Activated T-cell treated with anti-CD3 and anti-CD28 coated beads, Interleukin-2, amount 50 U/mL, for 72 hours (primary cell): ENCODE data around the gene CNPY2. TPM values are rescaled to one million over a fixed set of nuclear protein-coding genes. Genes with fewer than 3 reads are reported as not detected.
A peak's percentile ranks its signal among the peaks of the same experiment; 100 is the strongest.
"Not testable (repeated sequence)": the region's sequence is repeated elsewhere in the genome, so short reads cannot be mapped to it uniquely, and the experiment has no call there.

Experiments
- ATAC-seq, 2 donors: fragments of 150-1000 bp; cut with Tn5 transposase; replicated peaks in 1 of 2; 2 replicates each; pipeline ENCODE4 v1.10.0; 2021; ENCODE audit warnings: moderate library complexity in 2 of 2, mild to moderate bottlenecking in 1 of 2
- DNase-seq, 2 donors: peaks; one replicate each; pipeline ENCODE4 v3.0.0; 2021 to 2022; ENCODE audit warnings: mixed read lengths in 1 of 2
- H3K27ac Mint-ChIP-seq: one replicate; pipeline ENCODE4 v1.8.0; 2022; ENCODE audit warnings: mild to moderate bottlenecking, moderate library complexity, mixed read lengths
- H3K27me3 Mint-ChIP-seq: one replicate; pipeline ENCODE4 v1.8.0; 2022; ENCODE audit warnings: low read depth, mixed read lengths
- H3K36me3 Mint-ChIP-seq, 2 donors: one replicate each; pipeline ENCODE4 v1.8.0; 2022; ENCODE audit warnings: mixed read lengths in 2 of 2, mild to moderate bottlenecking in 1 of 2; ENCODE audit not compliant: insufficient read depth in 2 of 2
- H3K4me1 Mint-ChIP-seq: one replicate; pipeline ENCODE4 v1.8.0; 2022; ENCODE audit warnings: low read depth, mixed read lengths
- H3K4me3 Mint-ChIP-seq, 2 donors: one replicate each; pipeline ENCODE4 v1.8.0; 2022; ENCODE audit warnings: mild to moderate bottlenecking in 2 of 2, mixed read lengths in 2 of 2, moderate library complexity in 2 of 2
- H3K9me3 Mint-ChIP-seq, 2 donors: one replicate each; pipeline ENCODE4 v1.8.0; 2022; ENCODE audit warnings: mixed read lengths in 2 of 2
- total RNA-seq, 2 donors: library from RNA; stranded (reverse); gene quantifications; one replicate each; pipeline ENCODE4 v1.2.3, GENCODE V29; 2022

Gene CNPY2
- total RNA-seq, 2 donors from 2014 or later = 97.8 to 117 TPM

GRCh38 chr12:56341616-56342015 lies 25.8 kb upstream of the CNPY2 start:
- peaks cover 4 to 28% of the 10 kb centered on the region in 2 donors for H3K36me3 Mint-ChIP-seq

GRCh38 chr12:56339158-56339422 lies 23.3 kb upstream of the CNPY2 start:
- Mint-ChIP-seq H3K27ac (peak overlapping the region; percentile 93), H3K4me3 (peak overlapping the region; percentile 80 to 99), H3K27me3 (no peaks in the 10 kb centered on the region), H3K9me3 (no peaks in the 10 kb centered on the region), H3K36me3 (peaks cover 4 to 16% of the 10 kb centered on the region in 2 donors), H3K4me1 (peaks cover 57% of the 10 kb centered on the region)
- DNase-seq (no peak), ATAC-seq (no peak)

More at GRCh38 chr12:56341616-56342015, 25.8 kb upstream of the CNPY2 start:
- Mint-ChIP-seq H3K4me3 (no peak overlapping the region), H3K9me3 (no peaks in the 10 kb centered on the region), H3K27ac (peak overlapping the region; percentile 20), H3K4me1 (peaks cover 45% of the 10 kb centered on the region), H3K27me3 (no peaks in the 10 kb centered on the region)
- DNase-seq (no peak), ATAC-seq (no peak)

GRCh38 chr12:56338308-56339157 lies 22.7 kb upstream of the CNPY2 start, which contains the start of gene IL23A:
IL23A (plus strand) TSS chr12:56338884; CDS start chr12:56339045, 161 bp downstream.
- Mint-ChIP-seq H3K27me3 (no peaks in the 10 kb centered on the region), H3K4me3 (peak within 1 kb of the TSS; percentile 80 to 99), H3K9me3 (no peaks in the 10 kb centered on the region), H3K4me1 (peaks cover 60% of the 10 kb centered on the region), H3K27ac (peak within 1 kb of the TSS; percentile 93), H3K36me3 (peaks cover 4 to 16% of the 10 kb centered on the region in 2 donors)
- DNase-seq = peak; percentile 89 to 95
- ATAC-seq = peak; percentile 83 to 85

- Mint-ChIP-seq H3K27ac (peak overlapping the region; percentile 42), H3K9me3 (no peaks in the 10 kb centered on the region), H3K36me3 (peaks cover 3 to 14% of the 10 kb centered on the region in 2 donors), H3K27me3 (no peaks in the 10 kb centered on the region), H3K4me3 (peak overlapping the region; percentile 38 to 99), H3K4me1 (peaks cover 65% of the 10 kb centered on the region)
- ATAC-seq = no peak
- no peak for DNase-seq
Measured at GRCh38 chr12:56337753-56338251, 22.0 kb upstream of the CNPY2 start.

GRCh38 chr12:56336361-56337167 lies 20.8 kb upstream of the CNPY2 start:
- no peak overlapping the region for H3K4me3 Mint-ChIP-seq
- H3K36me3 Mint-ChIP-seq = peaks cover 3 to 19% of the 10 kb centered on the region in 2 donors
- no peak for DNase-seq
- no peak for ATAC-seq
- H3K4me1 Mint-ChIP-seq = peaks cover 77% of the 10 kb centered on the region
- H3K9me3 Mint-ChIP-seq = no peaks in the 10 kb centered on the region
- H3K27ac Mint-ChIP-seq = peak overlapping the region; percentile 36
- H3K27me3 Mint-ChIP-seq = no peaks in the 10 kb centered on the region

GRCh38 chr12:56335527-56335926 lies 19.7 kb upstream of the CNPY2 start:
- H3K36me3 Mint-ChIP-seq = peaks cover 3 to 19% of the 10 kb centered on the region in 2 donors
- H3K27me3 Mint-ChIP-seq, ATAC-seq, H3K9me3 Mint-ChIP-seq, DNase-seq, H3K27ac Mint-ChIP-seq: not testable (repeated sequence)
- peaks cover 70% of the 10 kb centered on the region for H3K4me1 Mint-ChIP-seq
- peak overlapping the region in 1 of 2 donors; percentile 7 for H3K4me3 Mint-ChIP-seq

GRCh38 chr12:56334490-56334793 lies 18.7 kb upstream of the CNPY2 start:
- DNase-seq = no peak
- Mint-ChIP-seq H3K4me3 (peak overlapping the region; percentile 97 to 99), H3K27me3 (no peaks in the 10 kb centered on the region), H3K9me3 (no peaks in the 10 kb centered on the region), H3K36me3 (peaks cover 3 to 14% of the 10 kb centered on the region in 2 donors), H3K27ac (peak overlapping the region; percentile 99), H3K4me1 (peaks cover 60% of the 10 kb centered on the region)
- no peak for ATAC-seq

GRCh38 chr12:56333679-56334489 lies 18.1 kb upstream of the CNPY2 start, which contains the start of gene PAN2:
PAN2 (minus strand) TSS chr12:56334000; CDS start chr12:56333094, 906 bp downstream.
- ATAC-seq (peak; percentile 89 to 90), DNase-seq (peak; percentile 95)
- Mint-ChIP-seq H3K4me1 (peaks cover 55% of the 10 kb centered on the region), H3K27me3 (no peaks in the 10 kb centered on the region), H3K27ac (peak within 1 kb of the TSS; percentile 99), H3K36me3 (peaks cover 3 to 11% of the 10 kb centered on the region in 2 donors), H3K9me3 (no peaks in the 10 kb centered on the region), H3K4me3 (peak within 1 kb of the TSS; percentile 97 to 99)

- peak overlapping the region; percentile 99 for H3K27ac Mint-ChIP-seq
- DNase-seq (peak in 1 of 2 donors; percentile 12), ATAC-seq (peak; percentile 13 to 20)
- H3K27me3 Mint-ChIP-seq = no peaks in the 10 kb centered on the region
- no peaks in the 10 kb centered on the region for H3K9me3 Mint-ChIP-seq
- peaks cover 1 to 9% of the 10 kb centered on the region in 2 donors for H3K36me3 Mint-ChIP-seq
- H3K4me3 Mint-ChIP-seq = peak overlapping the region; percentile 97 to 99
- peaks cover 48% of the 10 kb centered on the region for H3K4me1 Mint-ChIP-seq
Measured at GRCh38 chr12:56333197-56333678, 17.4 kb upstream of the CNPY2 start.

GRCh38 chr12:56332512-56333196 lies 16.9 kb upstream of the CNPY2 start:
- ATAC-seq (no peak), DNase-seq (no peak)
- Mint-ChIP-seq H3K9me3 (no peaks in the 10 kb centered on the region), H3K27me3 (no peaks in the 10 kb centered on the region), H3K36me3 (peaks cover 1 to 9% of the 10 kb centered on the region in 2 donors), H3K4me3 (peak overlapping the region; percentile 97 to 99), H3K27ac (peak overlapping the region; percentile 99), H3K4me1 (peaks cover 42% of the 10 kb centered on the region)

GRCh38 chr12:56330936-56331490 lies 15.2 kb upstream of the CNPY2 start:
- DNase-seq (no peak), ATAC-seq (no peak)
- no peak overlapping the region for H3K4me3 Mint-ChIP-seq
- H3K9me3 Mint-ChIP-seq = no peaks in the 10 kb centered on the region
- peaks cover 29% of the 10 kb centered on the region for H3K4me1 Mint-ChIP-seq
- H3K36me3 Mint-ChIP-seq = peaks cover 1 to 9% of the 10 kb centered on the region in 2 donors
- no peak overlapping the region for H3K27ac Mint-ChIP-seq
- H3K27me3 Mint-ChIP-seq = no peaks in the 10 kb centered on the region

GRCh38 chr12:56326533-56326932 lies 10.7 kb upstream of the CNPY2 start:
- ATAC-seq (no peak), DNase-seq (no peak)
- H3K36me3 Mint-ChIP-seq = peaks cover 2 to 12% of the 10 kb centered on the region in 2 donors
- no peaks in the 10 kb centered on the region for H3K9me3 Mint-ChIP-seq
- no peak overlapping the region for H3K4me3 Mint-ChIP-seq
- no peaks in the 10 kb centered on the region for H3K4me1 Mint-ChIP-seq
- no peaks in the 10 kb centered on the region for H3K27me3 Mint-ChIP-seq
- H3K27ac Mint-ChIP-seq = no peak overlapping the region
